ENCODE data around the gene LILRB2.
"Not testable (repeated sequence)": the region's sequence is repeated elsewhere in the genome, so short reads cannot be mapped to it uniquely, and the experiment has no call there.

The LILRB2 gene

DNA sequence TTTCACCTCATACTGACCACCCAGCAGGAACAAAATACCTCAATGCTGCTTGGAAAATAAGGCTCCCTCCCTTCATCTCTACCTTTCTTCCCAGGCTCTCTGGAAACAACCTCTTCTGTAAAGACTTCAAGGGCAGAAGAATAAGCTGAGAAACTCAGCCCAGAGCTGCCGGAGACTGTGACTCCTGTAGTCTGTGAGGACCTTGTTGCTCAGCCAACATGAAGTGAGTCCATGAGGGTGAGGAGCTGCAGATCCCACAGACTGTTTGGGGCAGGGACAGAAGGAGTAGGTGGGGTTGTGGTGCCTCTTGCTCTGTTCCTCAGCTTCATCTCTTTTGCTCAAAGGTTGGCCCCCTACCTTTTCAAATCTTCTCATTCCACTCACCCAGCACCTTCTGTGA lies 24.2 kb upstream of the LILRB2 start:
- no peak for DNase-seq (ENCODE audit: low read depth, low spot score)

DNA sequence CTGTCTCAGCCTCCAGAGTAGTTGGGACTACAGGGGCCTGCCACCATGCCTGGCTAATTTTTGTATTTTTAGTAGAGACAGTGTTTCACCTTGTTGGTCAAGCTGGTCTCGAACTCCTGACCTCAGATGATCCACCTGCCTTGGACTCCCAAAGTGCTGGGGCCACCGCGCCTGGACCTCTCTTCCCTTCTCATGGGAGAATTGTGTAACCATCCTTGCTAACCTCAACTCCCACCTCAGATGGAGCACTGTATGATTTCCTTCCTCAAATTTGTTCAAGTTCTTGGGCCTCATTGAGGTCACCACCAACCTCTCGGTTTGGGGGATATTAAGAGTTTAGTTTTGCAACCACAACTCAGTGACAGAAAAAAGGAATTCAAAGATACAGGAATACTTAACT lies 21.3 kb upstream of the LILRB2 start:
- no peak for DNase-seq (ENCODE audit: low read depth, low spot score)

DNA sequence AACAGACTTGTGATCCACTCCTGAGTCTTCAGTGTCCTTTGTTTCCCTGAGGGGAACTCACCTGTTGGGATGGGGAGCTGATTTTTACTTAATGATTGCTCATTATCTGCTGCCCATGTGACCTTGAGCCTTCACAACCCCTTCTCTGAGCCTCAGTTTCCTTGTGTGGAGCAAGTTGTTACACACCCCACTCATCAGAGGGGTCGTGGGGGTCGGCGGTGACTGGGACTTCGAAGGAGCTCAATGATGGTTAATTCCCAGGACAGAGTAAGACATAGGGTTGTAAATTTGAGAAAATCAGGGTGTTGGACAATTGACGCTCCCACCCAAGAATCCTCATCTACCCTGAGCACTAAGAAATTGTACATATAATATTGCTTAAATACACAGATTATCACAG lies 18.6 kb upstream of the LILRB2 start:
- DNase-seq (ENCODE audit: low read depth, low spot score), result no peak

DNA sequence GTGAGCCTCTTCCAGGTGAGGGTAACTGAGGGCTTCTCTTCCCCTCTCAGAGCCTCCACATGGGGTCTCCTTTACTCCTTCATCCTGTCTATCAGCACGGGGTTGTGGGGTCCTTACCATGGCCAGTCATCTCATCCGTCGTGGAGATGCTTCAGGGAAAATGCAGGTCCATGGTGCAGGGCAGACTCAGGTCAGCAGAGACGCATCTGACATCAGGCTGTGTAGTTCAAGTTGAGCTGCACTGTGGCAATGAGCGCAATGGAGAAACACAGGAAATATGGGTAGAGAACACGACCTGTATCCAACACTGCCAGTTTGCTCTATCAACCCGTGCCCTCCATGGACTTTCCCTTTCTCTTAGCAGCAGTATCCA lies 18.2 kb upstream of the LILRB2 start:
- no peak for DNase-seq (ENCODE audit: low read depth, low spot score)

DNA sequence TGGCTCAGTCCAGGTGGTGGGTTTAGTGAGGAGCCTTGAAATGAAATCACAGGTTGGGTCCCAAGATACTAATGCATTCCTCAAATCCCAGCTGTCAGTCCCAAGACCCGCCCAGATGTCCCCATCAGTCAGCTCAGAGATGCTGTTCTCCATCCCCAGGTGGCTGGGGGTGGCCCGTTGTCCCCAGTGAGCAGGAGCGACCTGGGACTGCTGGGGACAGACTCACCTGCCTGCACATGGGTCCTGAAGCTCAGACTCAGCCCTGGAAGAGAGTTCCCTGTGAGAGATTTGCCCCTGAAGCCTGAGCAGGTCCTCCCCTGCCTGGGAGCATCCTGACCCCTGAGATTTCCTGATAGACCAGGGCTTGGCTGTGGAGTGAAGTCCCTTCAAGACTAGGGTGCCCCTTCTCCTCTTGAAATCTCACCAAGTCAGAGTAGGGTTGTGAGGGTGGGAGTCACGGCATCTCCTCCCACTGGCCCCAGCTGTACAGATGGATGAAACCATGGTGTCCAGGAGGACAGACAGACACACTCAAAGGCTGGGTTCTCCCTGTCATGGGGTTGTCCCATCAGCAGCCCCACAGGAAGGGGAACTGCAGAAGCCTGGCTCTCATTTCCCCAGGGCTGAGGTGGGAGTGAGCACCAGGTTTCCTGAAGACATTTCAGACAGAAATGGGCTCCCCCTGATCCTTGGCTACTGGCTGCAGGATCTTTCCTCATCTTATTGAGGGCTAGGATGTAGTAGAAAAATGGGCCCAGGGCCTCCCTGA lies 17.6 kb upstream of the LILRB2 start:
- no peak for DNase-seq (ENCODE audit: low read depth, low spot score)

DNA sequence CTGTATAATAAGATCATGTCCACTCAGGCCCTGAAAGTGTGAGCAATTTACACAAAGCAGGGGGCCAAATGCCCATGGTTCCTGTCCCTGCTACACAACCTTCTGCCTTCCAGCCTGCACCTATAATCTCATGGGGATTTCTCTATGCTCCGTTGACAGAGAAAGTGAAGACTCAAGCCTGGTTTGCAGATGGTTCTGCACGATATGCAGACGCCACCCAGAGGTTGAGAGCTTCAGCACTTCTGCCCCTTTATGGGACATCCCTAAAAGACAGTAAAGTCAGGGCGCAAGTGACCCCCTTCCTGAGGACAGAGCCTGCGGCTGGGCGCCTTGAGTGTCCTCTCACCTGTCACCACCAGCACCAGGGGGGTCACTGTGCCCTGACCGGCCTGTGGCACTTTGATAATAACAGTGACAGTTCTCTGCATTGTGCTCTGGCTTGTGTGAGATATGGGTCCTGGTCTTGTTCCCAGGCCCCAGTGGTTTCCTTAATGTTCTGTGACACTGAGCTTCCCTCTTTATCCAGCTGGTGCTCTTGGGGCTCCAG lies 16.9 kb upstream of the LILRB2 start:
- no peak for DNase-seq (ENCODE audit: low read depth, low spot score)

DNA sequence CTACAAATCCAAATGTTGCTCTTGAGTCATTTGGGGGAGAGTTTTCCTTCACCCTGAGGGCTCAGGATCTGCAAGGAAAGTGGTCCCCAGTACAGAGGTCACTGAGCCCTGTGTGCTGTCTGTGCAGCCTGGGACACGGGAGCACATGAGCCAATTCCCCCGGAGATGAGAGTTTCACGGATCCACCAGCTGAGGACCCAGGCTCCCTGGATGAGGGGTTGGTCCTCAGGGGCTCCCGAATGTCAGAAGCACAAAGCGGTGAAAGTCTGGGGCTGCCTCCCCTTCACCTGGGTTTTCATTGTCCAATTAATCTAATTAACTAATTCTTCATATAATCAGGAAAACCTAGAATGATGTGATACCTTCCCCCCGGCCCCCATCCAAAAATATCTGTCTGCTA lies 13.6 kb upstream of the LILRB2 start:
- DNase-seq (ENCODE audit: low read depth, low spot score), result no peak

DNA sequence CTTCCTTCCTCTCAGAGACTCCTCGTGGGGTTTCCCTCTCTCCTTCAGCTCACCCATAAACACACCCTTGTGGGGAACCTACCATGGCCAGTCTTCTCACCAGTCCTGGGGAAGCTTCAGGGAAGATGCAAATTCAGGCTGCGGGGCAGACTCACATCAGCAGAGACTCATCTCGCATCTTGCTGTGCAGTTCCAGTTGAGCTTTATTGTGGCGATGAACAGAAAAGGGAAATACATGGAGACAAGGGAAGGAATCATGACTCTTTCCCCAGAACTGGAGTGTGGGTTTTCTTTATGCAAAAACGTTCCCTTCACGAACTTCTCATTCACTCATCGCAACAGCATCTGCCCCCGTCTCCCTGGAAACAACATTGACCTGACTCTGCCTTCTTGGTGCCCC lies 8.2 kb upstream of the LILRB2 start:
- not testable (repeated sequence) for DNase-seq (ENCODE audit: low read depth, low spot score)

DNA sequence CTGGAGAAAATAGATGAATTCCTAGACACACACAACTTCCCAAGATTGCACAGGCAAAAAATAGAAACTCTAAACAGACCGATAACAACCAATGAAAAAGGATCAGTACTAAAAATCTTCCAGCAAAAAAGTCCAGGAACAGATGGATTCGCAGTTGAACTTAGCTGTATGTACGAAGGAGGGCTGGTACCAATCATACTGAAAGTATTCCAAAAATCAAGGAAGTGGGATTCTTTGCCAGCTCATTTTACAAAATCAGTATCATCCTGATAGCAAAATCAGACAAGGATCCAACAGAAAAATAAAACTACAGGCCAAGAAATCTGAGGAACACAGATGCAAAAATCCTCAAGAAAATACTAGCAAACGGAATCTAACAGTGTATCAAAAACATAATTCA lies 6.5 kb upstream of the LILRB2 start:
- DNase-seq (ENCODE audit: low read depth, low spot score), result no peak

DNA sequence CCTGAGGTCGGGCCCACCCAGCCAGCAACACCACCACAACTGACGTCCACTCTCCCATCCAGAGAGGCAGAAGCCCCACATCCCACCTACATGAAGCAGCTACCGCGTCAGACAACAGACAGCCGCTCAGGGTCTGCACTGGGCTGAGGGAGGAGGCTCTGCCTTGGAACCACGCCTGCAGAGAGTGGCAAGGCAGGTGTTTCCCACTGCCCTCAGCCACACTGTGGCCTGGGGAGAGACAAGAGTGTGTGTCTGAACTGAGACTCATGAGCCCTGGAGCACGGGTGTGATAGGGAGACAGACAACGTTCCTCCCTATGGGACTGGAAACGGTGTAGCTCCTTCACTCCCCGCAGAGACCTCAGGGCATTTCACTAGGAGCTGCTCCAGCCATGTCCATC lies 5.4 kb upstream of the LILRB2 start:
- DNase-seq (ENCODE audit: low read depth, low spot score), result not testable (repeated sequence)

DNA sequence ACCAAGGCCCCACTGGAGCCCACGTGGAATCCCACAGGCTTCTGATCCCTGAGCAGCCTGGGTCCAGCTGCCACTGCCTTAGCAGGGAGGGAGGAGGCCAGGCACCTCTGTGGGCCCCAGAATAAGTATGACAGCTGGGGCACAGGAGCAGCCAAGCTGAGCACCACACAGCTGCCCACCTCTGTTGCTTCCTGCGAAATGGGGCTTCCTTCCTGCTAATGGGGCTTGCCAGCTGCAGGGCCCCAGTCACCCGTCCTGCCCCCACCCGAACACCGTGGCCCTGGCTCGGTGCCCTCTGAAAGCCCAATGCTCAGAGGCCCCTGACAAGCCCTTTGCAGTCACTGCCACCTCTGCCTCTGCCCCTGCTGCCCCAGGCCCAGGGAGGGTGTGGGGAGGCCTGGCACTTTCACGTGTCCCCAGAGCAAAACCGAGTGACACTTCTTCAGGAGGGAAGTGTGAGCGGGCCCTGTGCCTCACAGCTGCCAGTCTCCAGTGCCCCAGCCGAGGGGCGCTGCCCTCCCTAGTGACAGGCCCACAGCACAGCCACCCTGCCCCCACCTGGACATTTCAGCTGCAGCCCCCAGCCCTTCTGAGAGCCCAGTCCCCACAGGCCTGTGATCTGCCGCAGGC lies 4.6 kb upstream of the LILRB2 start:
- not testable (repeated sequence) for DNase-seq (ENCODE audit: low read depth, low spot score)

DNA sequence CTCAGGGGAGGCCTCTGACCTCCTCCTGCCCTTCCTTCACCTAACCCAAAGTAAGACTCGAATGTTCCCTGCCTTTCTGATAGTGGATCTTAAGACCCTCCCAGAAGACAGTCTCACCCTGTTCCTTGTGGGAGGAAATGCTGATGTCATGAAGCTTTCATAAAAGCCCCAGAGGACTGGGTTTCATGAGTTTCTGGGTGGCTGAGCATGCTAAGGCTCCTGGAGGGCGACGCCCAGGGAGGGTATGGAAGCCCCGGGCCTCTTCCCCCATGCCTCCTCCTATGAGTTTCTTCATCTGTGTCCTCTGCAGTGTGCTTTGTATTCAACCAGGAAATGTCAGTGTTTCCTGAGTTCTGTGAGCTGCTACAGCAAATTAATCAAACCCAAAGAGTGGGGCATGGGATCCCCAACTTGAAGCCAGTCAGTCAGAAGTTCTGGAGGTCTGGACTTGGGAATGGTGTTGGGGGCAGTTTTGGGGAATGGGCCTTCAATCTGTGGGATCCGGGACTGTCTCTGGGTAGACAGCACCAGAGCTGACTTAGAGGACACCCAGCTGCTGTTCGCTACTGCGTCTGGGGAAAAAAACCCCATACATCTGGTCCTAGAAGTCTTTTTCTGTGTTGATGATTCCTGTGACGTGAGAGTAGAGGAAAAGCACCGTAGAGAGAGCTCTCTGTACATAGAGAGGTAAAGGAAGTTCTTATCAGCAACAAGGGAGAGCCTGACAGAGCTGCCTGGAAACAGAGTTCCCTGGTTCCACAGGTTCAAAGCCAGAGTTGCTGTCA lies 2.0 kb upstream of the LILRB2 start:
- DNase-seq (ENCODE audit: low read depth, low spot score), result no peak

DNA sequence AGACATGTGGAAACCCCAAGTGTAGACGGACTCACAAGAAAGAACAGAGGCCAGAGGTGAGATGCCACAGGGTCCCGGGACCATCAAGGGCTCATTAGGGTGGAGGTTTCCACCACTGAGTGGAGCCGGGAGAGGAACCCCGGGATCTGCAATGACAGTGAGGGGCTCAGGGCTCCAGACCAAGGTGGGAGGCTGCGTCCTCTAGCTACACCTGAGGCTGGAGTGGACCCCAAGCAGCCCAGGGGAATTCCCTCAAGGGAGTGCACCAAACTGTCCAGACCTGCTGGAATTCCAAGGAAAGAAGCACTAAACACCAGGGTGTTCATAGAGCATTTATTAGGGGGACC lies 792 bp upstream of the LILRB2 start:
- not testable (repeated sequence) for DNase-seq (ENCODE audit: low read depth, low spot score)

DNA sequence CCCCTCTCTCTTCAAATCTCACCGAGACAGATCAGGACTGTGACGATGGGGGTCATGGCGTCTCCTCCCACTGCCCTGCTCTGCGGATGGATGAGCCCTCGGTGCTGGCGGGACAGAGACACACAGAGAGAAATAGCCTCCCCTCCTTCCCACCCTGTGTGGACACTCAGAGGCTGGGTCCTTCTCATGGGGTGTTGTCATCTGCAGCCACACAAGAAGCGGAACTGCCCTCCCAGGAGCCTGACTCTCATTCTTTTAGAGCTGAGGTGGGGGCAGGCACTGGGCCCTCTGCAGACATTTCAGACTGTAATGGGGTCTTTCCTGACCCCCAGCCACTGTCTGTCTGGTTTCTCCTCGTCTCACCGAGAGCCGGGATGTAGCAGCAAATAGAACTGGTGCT lies 469 bp downstream of the LILRB2 start:
- DNase-seq (ENCODE audit: low read depth, low spot score), result not testable (repeated sequence)

DNA sequence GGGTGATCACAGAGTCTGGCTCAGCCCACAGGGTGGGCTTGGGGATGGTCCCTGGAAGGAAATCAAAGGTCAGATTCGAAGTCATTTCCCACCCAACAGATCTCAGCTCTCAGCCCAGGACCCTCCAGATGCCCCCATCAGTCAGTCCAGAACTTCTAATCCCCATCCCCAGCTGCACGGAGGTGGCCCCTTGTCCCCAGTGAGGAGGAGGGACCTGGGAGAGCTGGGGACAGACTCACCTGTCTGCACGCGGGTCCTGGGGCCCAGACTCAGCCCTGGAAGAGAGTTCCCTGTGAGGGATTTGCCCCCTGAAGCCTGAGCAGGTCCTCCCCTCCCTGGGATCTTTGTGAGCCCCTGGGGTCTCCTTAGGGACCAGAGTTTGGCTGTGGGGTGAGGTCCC lies 885 bp downstream of the LILRB2 start:
- not testable (repeated sequence) for DNase-seq (ENCODE audit: low read depth, low spot score)

DNA sequence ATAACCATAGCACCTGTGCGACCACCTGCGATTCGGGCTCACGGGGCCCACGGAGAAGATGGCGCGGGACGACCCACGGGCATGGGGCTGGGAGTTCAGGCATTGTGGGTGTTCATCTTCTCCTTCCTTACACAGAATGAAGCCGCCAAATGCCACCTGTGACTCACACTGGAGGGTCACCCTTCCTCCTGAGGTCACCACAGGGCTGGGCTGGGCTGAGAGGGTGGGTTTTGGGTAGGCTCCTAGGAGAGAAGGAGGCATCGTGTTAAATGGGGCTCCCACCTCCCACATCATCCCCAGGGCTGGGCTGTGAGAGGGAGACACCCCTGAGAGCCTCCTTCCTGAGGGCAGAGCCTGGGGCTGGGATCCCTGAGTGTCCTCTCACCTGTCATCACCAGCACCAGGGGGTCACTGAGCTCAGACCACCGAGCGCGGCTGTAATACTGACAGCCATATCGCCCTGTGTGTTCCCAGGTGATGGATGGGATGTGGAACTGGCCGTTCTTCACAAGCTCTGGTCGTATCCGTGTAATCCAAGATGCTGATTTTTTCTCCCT lies 1.4 kb downstream of the LILRB2 start:
- DNase-seq (ENCODE audit: low read depth, low spot score), result no peak

DNA sequence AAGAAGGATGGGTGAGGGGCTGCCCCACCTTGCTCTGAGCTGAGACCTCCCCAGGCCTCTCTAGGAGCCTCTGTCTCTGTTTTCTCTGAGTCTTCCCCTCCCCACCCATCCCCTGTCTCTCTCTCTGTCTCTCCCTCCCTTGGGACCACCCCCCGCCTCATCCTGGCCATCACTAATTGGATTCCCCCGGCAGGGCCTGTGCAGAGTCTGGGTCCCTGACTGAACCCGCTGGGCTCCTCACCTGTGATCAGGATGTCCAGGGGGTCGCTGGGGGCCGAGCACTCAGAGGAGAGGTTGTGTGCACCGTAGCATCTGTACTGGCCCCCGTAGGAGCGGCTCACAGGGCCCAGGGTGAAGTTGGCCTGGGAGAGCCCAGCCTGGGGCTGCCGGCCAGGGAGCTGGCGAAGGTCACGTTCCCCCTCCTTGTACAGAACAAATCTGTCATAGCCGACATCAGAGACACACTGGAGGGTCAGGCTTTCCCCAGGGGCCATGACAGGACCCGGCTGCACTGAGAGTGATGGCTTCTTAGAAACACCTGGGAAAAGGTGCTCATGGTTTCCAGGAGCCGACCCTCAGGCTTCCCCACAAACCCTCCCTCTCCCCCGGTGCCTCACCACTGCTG lies 2.2 kb downstream of the LILRB2 start:
- not testable (repeated sequence) for DNase-seq (ENCODE audit: low read depth, low spot score)

DNA sequence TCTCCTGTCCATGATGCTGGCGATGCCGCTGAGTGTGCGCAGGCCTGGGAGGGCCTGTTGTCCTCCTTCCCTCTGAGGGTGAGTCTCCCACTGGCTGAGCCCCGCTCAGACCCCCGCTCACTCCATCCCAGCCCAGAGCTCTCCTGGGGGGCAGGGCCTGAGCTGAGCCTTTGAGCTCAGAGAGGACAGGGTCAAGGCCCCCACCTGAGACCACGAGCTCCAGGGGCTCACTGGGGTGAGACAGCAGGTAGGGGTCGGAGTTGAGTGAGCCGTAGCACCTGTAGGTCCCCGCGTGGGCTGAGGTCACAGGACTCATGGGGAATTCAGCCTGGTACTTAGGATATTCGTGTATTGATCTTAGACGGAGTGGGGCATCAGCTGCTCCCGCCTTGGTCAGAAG lies 2.9 kb downstream of the LILRB2 start:
- DNase-seq (ENCODE audit: low read depth, low spot score), result not testable (repeated sequence)

DNA sequence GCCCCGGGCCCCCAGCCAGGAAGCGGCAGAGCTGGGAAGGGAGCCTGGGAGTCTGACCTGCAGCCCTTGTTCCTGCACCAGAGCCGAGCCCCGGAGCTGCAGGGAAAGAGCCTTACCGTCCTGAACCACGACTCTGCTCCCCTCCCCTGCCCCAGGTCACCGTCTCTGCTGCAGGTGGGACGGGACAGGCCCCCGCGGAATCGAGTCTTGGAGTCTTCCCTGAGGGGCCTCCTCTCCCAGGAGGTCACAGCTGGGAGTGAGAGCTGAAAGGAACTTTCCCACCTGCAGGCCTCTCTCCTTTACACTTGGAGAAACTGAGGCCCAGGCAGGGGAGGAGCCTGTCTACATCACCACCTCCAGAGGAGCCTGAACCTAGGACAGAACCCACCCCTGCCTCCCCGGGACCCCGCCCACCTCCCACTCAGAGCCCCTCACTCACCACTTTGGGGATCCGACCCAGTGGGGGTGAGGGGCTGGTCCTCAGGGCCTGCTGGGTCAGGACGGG lies 3.7 kb downstream of the LILRB2 start:
- not testable (repeated sequence) for DNase-seq (ENCODE audit: low read depth, low spot score)

DNA sequence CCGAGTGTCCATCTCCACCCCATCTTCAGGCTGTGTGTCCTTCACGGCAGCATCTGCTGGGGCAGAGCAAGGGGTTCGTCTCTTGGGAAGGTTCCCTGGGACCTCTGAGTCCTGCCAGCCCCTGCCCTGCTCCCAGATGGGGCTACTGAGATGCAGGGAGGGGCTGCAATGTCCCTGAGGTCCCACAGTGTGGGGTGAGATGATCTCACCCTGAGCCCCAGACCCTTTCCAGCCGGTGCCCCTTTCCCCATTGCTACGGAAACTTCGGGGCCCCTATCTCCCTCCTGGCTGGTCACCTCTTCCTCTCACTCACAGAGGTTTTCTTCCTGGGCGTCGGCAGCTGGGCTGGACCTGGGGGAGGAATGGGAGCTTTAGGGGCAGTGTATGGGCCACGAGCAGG lies 5.0 kb downstream of the LILRB2 start:
- DNase-seq (ENCODE audit: low read depth, low spot score), result no peak

DNA sequence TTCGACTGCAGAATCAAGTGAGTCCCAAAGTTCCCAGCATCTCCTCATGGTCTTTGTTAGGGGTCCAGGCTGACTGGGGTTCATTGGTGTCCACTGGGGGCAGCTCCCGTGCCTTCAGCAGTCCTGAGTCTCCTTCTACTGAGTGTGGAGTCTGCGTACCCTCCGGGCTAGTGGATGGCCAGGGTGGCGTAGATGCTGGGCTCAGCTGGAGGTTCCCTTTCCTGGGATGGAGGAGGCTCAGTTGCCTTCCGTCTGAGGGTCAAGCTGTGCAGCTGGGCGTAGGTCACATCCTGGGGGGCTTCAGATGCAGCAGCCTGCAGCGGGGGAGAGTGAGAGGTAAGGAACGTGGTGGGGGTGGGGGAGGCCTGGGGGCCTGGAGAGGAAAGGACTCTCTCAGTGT lies 6.4 kb downstream of the LILRB2 start:
- DNase-seq (ENCODE audit: low read depth, low spot score), result not testable (repeated sequence)

DNA sequence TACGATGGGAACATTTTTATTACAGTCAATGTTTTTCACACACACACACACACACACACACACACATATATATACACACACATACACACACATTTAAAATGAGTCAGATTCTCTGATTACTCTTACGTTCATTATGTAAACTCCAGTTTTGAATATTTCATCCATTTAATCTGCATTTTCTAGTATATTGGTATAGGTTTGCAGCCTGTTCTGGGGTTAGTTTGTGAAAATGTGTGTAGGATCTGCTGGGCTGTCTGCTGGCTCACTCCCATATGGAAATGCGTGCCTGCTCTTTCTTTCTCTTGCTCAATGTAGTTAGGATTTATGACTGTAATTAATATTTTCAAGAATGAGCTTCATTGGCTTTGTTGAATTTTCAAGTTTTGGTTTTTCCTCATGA lies 7.1 kb downstream of the LILRB2 start:
- DNase-seq (ENCODE audit: low read depth, low spot score), result no peak
